GM12878 (cell line): ENCODE results near the gene RAPSN. TPM values are rescaled to one million over a fixed set of nuclear protein-coding genes. Genes with fewer than 3 reads are reported as not detected.

ENCODE experiments used
- ATAC-seq: fragments of 200-7000 bp; cut with Tn5 transposase; 3 replicates; pipeline ENCODE4 v1.9.1; 2020; ENCODE audit warnings: mild to moderate bottlenecking, moderate library complexity
- BruUV-seq: library from RNA; stranded (reverse); fragments of 400-500 nt; replicated peaks from 2 replicates; lab custom pipeline; 2021; lab: Mats Ljungman, UMichigan
- CTCF ChIA-PET: fragments of 300-600 bp; sonication (Branson Sonifier 250); formaldehyde crosslinking; extraction: SDS; loops from one replicate; lab custom pipeline; 2021; ENCODE audit warnings: inconsistent platforms; lab: Yijun Ruan, JAX
- POLR2A ChIA-PET: fragments of 350-600 bp; formaldehyde crosslinking; extraction: SDS; loops from one replicate; lab custom pipeline; 2021; ENCODE audit warnings: inconsistent platforms; lab: Charles Lee
- RAD21 ChIA-PET: fragments of 300-600 bp; sonication (Branson Sonifier 250); formaldehyde crosslinking; loops from one replicate; lab custom pipeline; 2023; ENCODE audit warnings: antibody characterized with exemption; ENCODE audit not compliant: unreplicated experiment; lab: Charles Lee
- SMC1A ChIA-PET: fragments of 300-600 bp; sonication (Branson Sonifier 250); formaldehyde crosslinking; loops from one replicate; lab custom pipeline; 2023; ENCODE audit not compliant: unreplicated experiment, uncharacterized antibody; lab: Charles Lee
- DNase-seq: peaks from one replicate; pipeline ENCODE4 v3.0.0-alpha.2; 2011; ENCODE audit warnings: low read depth, low spot score
- FAIRE-seq: peaks from 3 replicates; lab custom pipeline; 2011; peaks lifted over from hg19 to GRCh38; lab: Jason Lieb, UNC
- H2AFZ ChIP-seq: 2 replicates; pipeline ENCODE4 v1.6.0; 2011; ENCODE audit warnings: low read depth, low read length, control low read depth; ENCODE audit not compliant: control insufficient read depth
- H3K27ac ChIP-seq: 2 replicates; pipeline ENCODE4 v1.5.1; 2011; ENCODE audit warnings: control low read depth; ENCODE audit not compliant: control insufficient read depth, insufficient read depth
- H3K27me3 ChIP-seq, 2 experiments: replicated peaks in 1 of 2; 2 replicates each; pipeline versions ENCODE4 v1.6.0 to v1.6.1; 2011; ENCODE audit warnings: low read length in 1 of 2; ENCODE audit not compliant: control insufficient read depth in 2 of 2, insufficient read depth in 2 of 2
- H3K36me3 ChIP-seq, 2 experiments: 2 replicates each; pipeline ENCODE4 v1.5.1; 2011; ENCODE audit warnings: low read length in 1 of 2; ENCODE audit not compliant: control insufficient read depth in 2 of 2, insufficient read depth in 2 of 2
- H3K4me1 ChIP-seq: 2 replicates; pipeline ENCODE4 v1.6.1; 2011; ENCODE audit warnings: mild to moderate bottlenecking, low read length, moderate library complexity, mixed read lengths; ENCODE audit not compliant: control insufficient read depth, insufficient read depth
- H3K4me2 ChIP-seq: 2 replicates; pipeline ENCODE4 v1.6.0; 2011; ENCODE audit warnings: control low read depth; ENCODE audit not compliant: control insufficient read depth, insufficient read depth
- H3K4me3 ChIP-seq: fragments of 200-600 bp; sonication (generic); 2 replicates; pipeline ENCODE4 v1.5.1; 2016
- H3K79me2 ChIP-seq: 2 replicates; pipeline ENCODE4 v1.6.0; 2011; ENCODE audit warnings: low read length; ENCODE audit not compliant: control insufficient read depth, insufficient read depth
- H3K9ac ChIP-seq: 2 replicates; pipeline ENCODE4 v1.8.0; 2011; ENCODE audit warnings: low read length, control low read depth, mixed read lengths; ENCODE audit not compliant: control insufficient read depth, insufficient read depth
- H3K9me3 ChIP-seq: replicated peaks from 3 replicates; pipeline ENCODE4 v1.5.1; 2011; ENCODE audit warnings: mild to moderate bottlenecking, low read length; ENCODE audit not compliant: control insufficient read depth, insufficient read depth
- H4K20me1 ChIP-seq: 2 replicates; pipeline ENCODE4 v1.6.0; 2011; ENCODE audit not compliant: control insufficient read depth, insufficient read depth
- E2F4 ChIP-seq: IDR thresholded peaks from 2 replicates; pipeline ENCODE4 v1.6.1; 2012; ENCODE audit warnings: low read depth, low read length, improper control_type of control experiment
- E4F1 ChIP-seq: fragments of 450-650 bp; IDR thresholded peaks from 2 replicates; pipeline ENCODE4 v1.6.1; 2018; ENCODE audit warnings: borderline replicate concordance, mild to moderate bottlenecking; ENCODE audit not compliant: partially characterized antibody
- FOXK2 ChIP-seq: fragments of 450-650 bp; IDR thresholded peaks from 2 replicates; pipeline ENCODE4 v1.6.1; 2017; ENCODE audit warnings: mild to moderate bottlenecking, moderate library complexity
- FOXM1 ChIP-seq: IDR thresholded peaks from 2 replicates; pipeline ENCODE4 v1.6.1; 2012; ENCODE audit warnings: low read depth, mild to moderate bottlenecking, inconsistent platforms, low read length, moderate library complexity
- KAT2A ChIP-seq: conservative IDR thresholded peaks from 2 replicates; pipeline ENCODE4 v1.6.1; 2011; ENCODE audit warnings: low read depth, low read length; ENCODE audit not compliant: control insufficient read depth
- LARP7 ChIP-seq: fragments of 450-650 bp; IDR thresholded peaks from 2 replicates; pipeline ENCODE4 v1.6.1; 2017; ENCODE audit warnings: mild to moderate bottlenecking
- POLR2A ChIP-seq: IDR thresholded peaks from 2 replicates; pipeline ENCODE4 v1.6.1; 2011; ENCODE audit warnings: low read depth, mild to moderate bottlenecking, low read length
- RFX5 ChIP-seq: IDR thresholded peaks from 2 replicates; pipeline ENCODE4 v1.6.1; 2011; ENCODE audit warnings: low read depth, low read length, improper control_type of control experiment
- SRF ChIP-seq, 2 experiments: IDR thresholded peaks; 2 replicates each; pipeline ENCODE4 v1.6.1; 2011; ENCODE audit warnings: low read depth in 2 of 2, low read length in 2 of 2, mild to moderate bottlenecking in 1 of 2, moderate library complexity in 1 of 2
- STAT3 ChIP-seq: IDR thresholded peaks from 2 replicates; pipeline ENCODE4 v1.6.1; 2011; ENCODE audit warnings: low read depth, low read length, improper control_type of control experiment
- SUZ12 ChIP-seq: fragments of 200-600 bp; sonication (generic); IDR thresholded peaks from one replicate; pipeline ENCODE4 v1.6.1; 2018; ENCODE audit warnings: antibody characterized with exemption, mild to moderate bottlenecking; ENCODE audit not compliant: unreplicated experiment
- TAF1 ChIP-seq: IDR thresholded peaks from 2 replicates; pipeline ENCODE4 v1.6.1; 2011; ENCODE audit warnings: mild to moderate bottlenecking, low read depth, low read length, borderline replicate concordance
- ZNF592 ChIP-seq: fragments of 450-650 bp; IDR thresholded peaks from 2 replicates; pipeline ENCODE4 v1.6.1; 2017; ENCODE audit warnings: mild to moderate bottlenecking, moderate library complexity
- WGBS: methylation state at CpG from one replicate; pipeline ENCODE4 v1.1.6; 2016; ENCODE audit warnings: low lambda C conversion rate; ENCODE audit not compliant: insufficient replicate concordance, insufficient coverage; ENCODE audit errors: missing lambda C conversion rate; 5-methylcytosine and 5-hydroxymethylcytosine counted together
- in situ Hi-C: fragments of 300-500 bp; cut with MboI; formaldehyde crosslinking; loops from 9 replicates; pipeline ENCODE4 v1.14.3; 2018; ENCODE audit warnings: mixed read lengths
- intact Hi-C: fragments of 100-400 bp; cut with micrococcal nuclease; formaldehyde crosslinking; loops from one replicate; pipeline ENCODE4 v1.14.2; 2022; ENCODE audit not compliant: unreplicated experiment
- polyA plus RNA-seq, 11 experiments: library from polyadenylated mRNA; depleted of rRNA in 4 of 11; unstranded in 6 of 11; stranded (reverse) in 5 of 11; fragments of >200 nt; fragmentation: Nextera tagmentation in 4 of 11; fragmentation: Illumina TruSeq in 1 of 11; extraction: Ambion mirVana in 4 of 11; extraction: Trizol in 1 of 11; gene quantifications; 1 replicate in 1 of 11; 2 replicates in 10 of 11; pipeline versions ENCODE4 v1.2.1 to v1.2.3, GENCODE V29; 2011 to 2016; ENCODE audit warnings: inconsistent platforms in 2 of 11, missing spikeins in 2 of 11, low read depth in 1 of 11
- total RNA-seq, 4 experiments: library from RNA; depleted of rRNA in 3 of 4; stranded (reverse); fragments of >200 nt in 3 of 4; fragmentation: Illumina TruSeq in 1 of 4; extraction: Trizol in 1 of 4; gene quantifications; 2 replicates each; pipeline versions ENCODE4 v1.2.1 to v1.2.3, GENCODE V29; 2013 to 2021

The RAPSN gene
- total and polyA plus RNA-seq, 10 of the 15 experiments (the other 5 are each of a cell fraction or from before 2014, with no cell fraction given), result 0.08 to 0.23 (median 0.14) TPM; not detected in 6

DNA sequence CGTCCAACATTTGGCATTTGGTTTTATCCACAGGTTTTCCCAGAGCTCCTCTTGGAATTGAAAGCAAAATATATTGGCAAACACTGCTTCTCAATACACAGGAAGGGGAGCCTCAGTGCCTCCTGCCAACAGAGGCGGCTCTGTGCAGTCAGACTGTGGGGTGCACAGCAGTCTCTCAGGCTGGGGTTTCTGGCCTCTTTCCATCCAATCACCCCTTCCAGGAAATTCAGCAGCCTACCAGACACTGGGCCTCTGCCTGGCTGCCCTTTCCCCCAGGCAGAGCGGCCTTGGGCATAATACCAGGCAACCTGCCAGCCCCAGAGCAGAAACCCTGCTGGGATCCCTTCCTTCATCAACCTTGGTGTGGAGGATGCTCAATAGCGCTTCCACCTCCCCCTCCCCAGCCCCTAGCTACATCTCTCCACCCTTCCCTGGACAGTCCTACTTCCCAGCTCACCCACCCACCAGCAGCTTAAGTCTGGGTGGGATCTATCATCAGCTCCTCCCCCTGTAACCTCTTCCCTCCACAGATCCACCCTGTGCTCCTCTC is 17.8 kb upstream of the RAPSN start:
- BruUV-seq, result no TSS peak
- H3K9ac ChIP-seq, result no peak overlapping the region
- no peak overlapping the region for H3K4me2 ChIP-seq
- ChIA-PET RAD21 (interaction anchor here (0.6 kb wide), 1 partner anchor 103 kb away, joined by 3 read pairs; no protein-coding TSS in a partner anchor), SMC1A (interaction anchor here (0.7 kb wide), 1 partner anchor 21 kb away, joined by 3 read pairs; no protein-coding TSS in a partner anchor), CTCF (interaction anchor here (0.7 kb wide), 1 partner anchor 14 kb away, joined by 3 read pairs; no protein-coding TSS in a partner anchor), POLR2A (interaction anchor here (0.6 kb wide), 1 partner anchor 43 kb away, joined by 3 read pairs; no protein-coding TSS in a partner anchor)
- H3K4me3 ChIP-seq, result no peak overlapping the region
- no peak for ATAC-seq
- FAIRE-seq, result no peak
- intact Hi-C loops (no loop called here), in situ Hi-C loops (no loop called here)
- peaks cover 31 to 38% of the 10 kb centered on the region in 2 experiments for H3K36me3 ChIP-seq
- no peak overlapping the region for H3K27ac ChIP-seq
- 83% methylated on average over 4 of the region's 4 CpGs for WGBS
- no peak for DNase-seq
- H4K20me1 ChIP-seq, result no peaks in the 10 kb centered on the region; the same call in 1 of the 2 replicates
- H2AFZ ChIP-seq, result no peak overlapping the region
- no peaks in the 10 kb centered on the region; the same call in 1 of the 2 replicates for H3K79me2 ChIP-seq
- H3K4me1 ChIP-seq, result no peaks in the 10 kb centered on the region
- H3K9me3 ChIP-seq, result no peaks in the 10 kb centered on the region
- H3K27me3 ChIP-seq, result no peaks in the 10 kb centered on the region
- TF ChIP-seq POLR2A, result no peak
- TF ChIP-seq FOXM1, result no peak
- no peak for TF ChIP-seq SUZ12
- TF ChIP-seq LARP7, result no peak
- TF ChIP-seq TAF1, result no peak
- no peak for TF ChIP-seq SRF (IDR thresholded peaks at IDR 0.05; ENCODE audit: low read depth in 2 of 2, low read length in 2 of 2)
- no peak for TF ChIP-seq KAT2A
- no peak for TF ChIP-seq E4F1
- no peak for TF ChIP-seq STAT3
- TF ChIP-seq RFX5, result no peak
- TF ChIP-seq E2F4, result no peak
- TF ChIP-seq FOXK2, result no peak
- no peak for TF ChIP-seq ZNF592
